TTC549 (cell line): Measurements from ENCODE around the gene RHCG.

ENCODE experiments used
- FAIRE-seq: peaks from 2 replicates; lab custom pipeline; 2012; peaks lifted over from hg19 to GRCh38; lab: Jason Lieb, UNC

The RHCG gene

GRCh38 chr15:89443581-89443980 is 52.8 kb downstream of the RHCG start:
- FAIRE-seq: no peak

- no peak for FAIRE-seq
Observed at GRCh38 chr15:89442671-89443307, 53.6 kb downstream of the RHCG start.

- FAIRE-seq: no peak
Observed at GRCh38 chr15:89442155-89442554, 54.2 kb downstream of the RHCG start.

- no peak for FAIRE-seq
Observed at GRCh38 chr15:89441295-89441812, 55.0 kb downstream of the RHCG start.

- FAIRE-seq: no peak
Observed at GRCh38 chr15:89439764-89440163, 56.6 kb downstream of the RHCG start.

GRCh38 chr15:89436560-89437311 is 59.6 kb downstream of the RHCG start:
- no peak for FAIRE-seq

GRCh38 chr15:89435362-89435761 is 61.0 kb downstream of the RHCG start:
- no peak for FAIRE-seq

- no peak for FAIRE-seq
Observed at GRCh38 chr15:89433686-89434085, 62.7 kb downstream of the RHCG start.

- FAIRE-seq: no peak
Observed at GRCh38 chr15:89430530-89431341, 65.6 kb downstream of the RHCG start.

GRCh38 chr15:89429986-89430385 is 66.4 kb downstream of the RHCG start:
- FAIRE-seq: no peak

GRCh38 chr15:89429023-89429422 is 67.4 kb downstream of the RHCG start:
- FAIRE-seq: no peak

GRCh38 chr15:89428246-89428645 is 68.1 kb downstream of the RHCG start:
- FAIRE-seq: no peak

- no peak for FAIRE-seq
Observed at GRCh38 chr15:89426500-89426899, 69.9 kb downstream of the RHCG start.

GRCh38 chr15:89423981-89424380 is 72.4 kb downstream of the RHCG start:
- FAIRE-seq: no peak
